Testis (tissue), 2 donors: Measurements from ENCODE around the gene CORIN.

Experiments used
- POLR2A ChIP-seq: fragments of 450-650 bp; IDR thresholded peaks from one replicate; pipeline ENCODE4 v1.6.1; 2017; ENCODE audit warnings: antibody characterized with exemption, mild to moderate bottlenecking, moderate library complexity
- TF ChIP-seq, protein P1 (sequence below), 3 experiments: fragments of 450-650 bp in 2 of 3; fragments of 200-600 bp in 1 of 3; sonication (generic) in 1 of 3; IDR thresholded peaks; one replicate each; pipeline ENCODE4 v1.5.1; 2016 to 2019; ENCODE audit warnings: antibody characterized with exemption in 3 of 3, mild to moderate bottlenecking in 2 of 3, moderate library complexity in 1 of 3

- TF ChIP-seq, protein P1, sequence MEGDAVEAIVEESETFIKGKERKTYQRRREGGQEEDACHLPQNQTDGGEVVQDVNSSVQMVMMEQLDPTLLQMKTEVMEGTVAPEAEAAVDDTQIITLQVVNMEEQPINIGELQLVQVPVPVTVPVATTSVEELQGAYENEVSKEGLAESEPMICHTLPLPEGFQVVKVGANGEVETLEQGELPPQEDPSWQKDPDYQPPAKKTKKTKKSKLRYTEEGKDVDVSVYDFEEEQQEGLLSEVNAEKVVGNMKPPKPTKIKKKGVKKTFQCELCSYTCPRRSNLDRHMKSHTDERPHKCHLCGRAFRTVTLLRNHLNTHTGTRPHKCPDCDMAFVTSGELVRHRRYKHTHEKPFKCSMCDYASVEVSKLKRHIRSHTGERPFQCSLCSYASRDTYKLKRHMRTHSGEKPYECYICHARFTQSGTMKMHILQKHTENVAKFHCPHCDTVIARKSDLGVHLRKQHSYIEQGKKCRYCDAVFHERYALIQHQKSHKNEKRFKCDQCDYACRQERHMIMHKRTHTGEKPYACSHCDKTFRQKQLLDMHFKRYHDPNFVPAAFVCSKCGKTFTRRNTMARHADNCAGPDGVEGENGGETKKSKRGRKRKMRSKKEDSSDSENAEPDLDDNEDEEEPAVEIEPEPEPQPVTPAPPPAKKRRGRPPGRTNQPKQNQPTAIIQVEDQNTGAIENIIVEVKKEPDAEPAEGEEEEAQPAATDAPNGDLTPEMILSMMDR (IDR thresholded peaks at IDR 0.05) = no peak
- no peak for TF ChIP-seq POLR2A
Measured at GRCh38 chr4:47838445-47838844, 578 bp upstream of the CORIN start.
